HCT116 (cell line): ENCODE measurements around the gene DDX10. TPM values are rescaled to one million over a fixed set of nuclear protein-coding genes. Genes with fewer than 3 reads are reported as not detected.

ENCODE experiments used
- ATAC-seq: fragments of 200-7000 bp; cut with Tn5 transposase; 2 replicates; pipeline ENCODE4 v1.9.1; 2020; ENCODE audit warnings: mild to moderate bottlenecking, moderate library complexity
- BruUV-seq: library from RNA; stranded (reverse); fragments of 400-500 nt; replicated peaks from 2 replicates; lab custom pipeline; 2021; lab: Mats Ljungman, UMichigan
- CTCF ChIA-PET: fragments of 300-600 bp; sonication (Branson Sonifier 250); formaldehyde crosslinking; loops from one replicate; lab custom pipeline; 2021; ENCODE audit warnings: antibody characterized with exemption; lab: Charles Lee
- POLR2A ChIA-PET: fragments of 300-600, 350-600 bp; sonication (Branson Sonifier 250); formaldehyde crosslinking; loops from one replicate; lab custom pipeline; 2021; ENCODE audit warnings: antibody characterized with exemption; lab: Charles Lee
- RAD21 ChIA-PET, 2 experiments: fragments of 300-600 bp; sonication (Branson Sonifier 250); formaldehyde crosslinking; loops; one replicate each; lab custom pipeline; 2023; ENCODE audit warnings: low total read pairs in 2 of 2; ENCODE audit not compliant: uncharacterized antibody in 2 of 2, unreplicated experiment in 2 of 2, low non-redundant PET in 1 of 2; lab: Charles Lee
- DNase-seq: peaks from one replicate; pipeline ENCODE4 v3.0.0-alpha.2; 2010; ENCODE audit warnings: low read depth, low spot score
- H2AFZ ChIP-seq: fragments of 200-600 bp; shearing (Covaris generic), sonication (generic); 2 replicates; pipeline ENCODE4 v1.6.1; 2017; ENCODE audit warnings: low read depth, mixed run types, mixed read lengths, antibody characterized with exemption, low read length; ENCODE audit not compliant: poor library complexity, severe bottlenecking
- H3K27ac ChIP-seq: 2 replicates; pipeline ENCODE4 v1.5.1; 2012; ENCODE audit warnings: low read depth, low read length
- H3K27me3 ChIP-seq: fragments of 200-600 bp; sonication (generic); 2 replicates; pipeline ENCODE4 v1.6.1; 2016; ENCODE audit warnings: mixed run types, low read length, mixed read lengths; ENCODE audit not compliant: insufficient read depth
- H3K36me3 ChIP-seq, 2 experiments: fragments of 200-500 bp in 1 of 2; fragments of 200-600 bp in 1 of 2; sonication (Bioruptor generic) in 1 of 2; sonication (generic) in 1 of 2; 2 replicates each; pipeline versions ENCODE4 v1.5.1 to v1.6.1; 2014 to 2016; ENCODE audit warnings: low read length in 2 of 2, inconsistent platforms in 1 of 2, mixed read lengths in 1 of 2, mixed run types in 1 of 2; ENCODE audit not compliant: insufficient read depth in 2 of 2, control insufficient read depth in 1 of 2
- H3K4me1 ChIP-seq, 2 experiments: fragments of 200-600 bp in 1 of 2; sonication (generic) in 1 of 2; 2 replicates each; pipeline versions ENCODE4 v1.5.1 to v1.6.1; 2012 to 2017; ENCODE audit warnings: low read length in 2 of 2, inconsistent platforms in 1 of 2, mild to moderate bottlenecking in 1 of 2, mixed read lengths in 1 of 2, mixed run types in 1 of 2, moderate library complexity in 1 of 2; ENCODE audit not compliant: insufficient read depth in 2 of 2, control insufficient read depth in 1 of 2
- H3K4me2 ChIP-seq: fragments of 200-600 bp; sonication (generic); 2 replicates; pipeline ENCODE4 v1.6.1; 2017; ENCODE audit warnings: mixed run types, low read length, mixed read lengths
- H3K4me3 ChIP-seq, 2 experiments: fragments of 200-600 bp in 1 of 2; sonication (generic) in 1 of 2; replicated peaks in 1 of 2; 2 replicates each; pipeline ENCODE4 v1.5.1; 2011 to 2016; ENCODE audit warnings: low read length in 2 of 2, control low read depth in 1 of 2, low read depth in 1 of 2, mild to moderate bottlenecking in 1 of 2, mixed read lengths in 1 of 2, mixed run types in 1 of 2
- H3K79me2 ChIP-seq: fragments of 200-600 bp; sonication (generic); 2 replicates; pipeline ENCODE4 v1.6.1; 2017; ENCODE audit warnings: mild to moderate bottlenecking, mixed run types, low read length, moderate library complexity, mixed read lengths; ENCODE audit not compliant: insufficient read depth
- H3K9ac ChIP-seq: fragments of 200-600 bp; sonication (generic); 2 replicates; pipeline ENCODE4 v1.6.1; 2016; ENCODE audit warnings: low read length, mixed read lengths
- H3K9me2 ChIP-seq: fragments of 200-600 bp; sonication (generic), shearing (Covaris generic); 2 replicates; pipeline ENCODE4 v1.6.1; 2017; ENCODE audit warnings: mixed run types, mild to moderate bottlenecking, moderate library complexity; ENCODE audit not compliant: insufficient read depth
- H3K9me3 ChIP-seq, 2 experiments: fragments of 200-500 bp in 1 of 2; fragments of 200-600 bp in 1 of 2; sonication (Bioruptor generic) in 1 of 2; sonication (generic) in 1 of 2; 2 replicates each; pipeline ENCODE4 v1.6.1; 2014 to 2017; ENCODE audit warnings: low read length in 2 of 2, mixed read lengths in 2 of 2, inconsistent platforms in 1 of 2, low read depth in 1 of 2, mild to moderate bottlenecking in 1 of 2, mixed run types in 1 of 2, moderate library complexity in 1 of 2; ENCODE audit not compliant: control insufficient read depth in 1 of 2, insufficient read depth in 1 of 2
- H4K20me1 ChIP-seq: fragments of 200-600 bp; sonication (generic), shearing (Covaris generic); 2 replicates; pipeline ENCODE4 v1.6.1; 2017; ENCODE audit warnings: mixed run types, mild to moderate bottlenecking, moderate library complexity; ENCODE audit not compliant: insufficient read depth
- CBX3 ChIP-seq: IDR thresholded peaks from 2 replicates; pipeline ENCODE4 v1.6.1; 2012; ENCODE audit warnings: low read depth
- CEBPB ChIP-seq: IDR thresholded peaks from 2 replicates; pipeline ENCODE4 v1.6.1; 2012; ENCODE audit warnings: low read depth
- EGR1 ChIP-seq: IDR thresholded peaks from 2 replicates; pipeline ENCODE4 v1.6.1; 2012; ENCODE audit warnings: low read depth
- ELF1 ChIP-seq: IDR thresholded peaks from 2 replicates; pipeline ENCODE4 v1.6.1; 2012; ENCODE audit warnings: low read depth, borderline replicate concordance
- EZH2 ChIP-seq: fragments of 200-600 bp; sonication (generic); IDR thresholded peaks from 2 replicates; pipeline ENCODE4 v1.6.1; 2017; ENCODE audit warnings: antibody characterized with exemption, mixed run types
- EZH2phosphoT487 ChIP-seq: fragments of 200-600 bp; IDR thresholded peaks from 2 replicates; pipeline ENCODE4 v1.6.1; 2018; ENCODE audit warnings: antibody characterized with exemption, borderline replicate concordance
- FOSL1 ChIP-seq: IDR thresholded peaks from 2 replicates; pipeline ENCODE4 v1.6.1; 2012; ENCODE audit warnings: low read depth
- JUND ChIP-seq: IDR thresholded peaks from 2 replicates; pipeline ENCODE4 v1.6.1; 2012
- POLR2A ChIP-seq: IDR thresholded peaks from 2 replicates; pipeline ENCODE4 v1.7.0; 2011; ENCODE audit warnings: borderline replicate concordance; ENCODE audit not compliant: insufficient read depth, insufficient read length; ENCODE audit errors: extremely low read depth
- POLR2AphosphoS5 ChIP-seq: IDR thresholded peaks from 2 replicates; pipeline ENCODE4 v1.6.1; 2011; ENCODE audit warnings: mild to moderate bottlenecking, low read depth, low read length, moderate library complexity
- SIN3A ChIP-seq: IDR thresholded peaks from 2 replicates; pipeline ENCODE4 v1.6.1; 2012; ENCODE audit warnings: low read depth
- SRF ChIP-seq: IDR thresholded peaks from 2 replicates; pipeline ENCODE4 v1.6.1; 2012; ENCODE audit warnings: low read depth
- TCF7L2 ChIP-seq: IDR thresholded peaks from 2 replicates; pipeline ENCODE4 v1.7.0; 2011; ENCODE audit warnings: borderline replicate concordance, inconsistent platforms; ENCODE audit not compliant: insufficient read depth, insufficient read length; ENCODE audit errors: extremely low read depth
- ZFX ChIP-seq: fragments of 450-650 bp; IDR thresholded peaks from 2 replicates; pipeline ENCODE4 v1.6.1; 2017
- ZNF274 ChIP-seq: fragments of 200-500 bp; sonication (Bioruptor generic); IDR thresholded peaks from 2 replicates; pipeline ENCODE4 v1.6.1; 2014; ENCODE audit warnings: mild to moderate bottlenecking, low read depth, low read length, inconsistent platforms
- intact Hi-C: fragments of 100-400 bp; cut with micrococcal nuclease; formaldehyde crosslinking; loops from 2 replicates; pipeline ENCODE4 v1.10.0; 2022
- total RNA-seq: library from RNA; stranded (reverse); gene quantifications from one replicate; pipeline ENCODE4 v1.2.1, GENCODE V29; 2021; ENCODE audit not compliant: unreplicated experiment
- TF ChIP-seq, protein P1 (sequence below): IDR thresholded peaks from 2 replicates; pipeline ENCODE4 v1.6.1; 2012
- TF ChIP-seq, protein P2 (sequence below), 3 experiments: fragments of 200-600 bp in 1 of 3; sonication (generic) in 1 of 3; IDR thresholded peaks in 2 of 3; conservative IDR thresholded peaks in 1 of 3; 2 replicates each; pipeline ENCODE4 v1.5.1; 2012 to 2017; ENCODE audit warnings: low read depth in 2 of 3, low read length in 2 of 3, antibody characterized with exemption in 1 of 3, borderline replicate concordance in 1 of 3, control low read depth in 1 of 3, mild to moderate bottlenecking in 1 of 3, mixed read lengths in 1 of 3, mixed run types in 1 of 3, moderate library complexity in 1 of 3; ENCODE audit not compliant: insufficient read depth in 1 of 3
- TF ChIP-seq, protein P3 (sequence below): IDR thresholded peaks from 2 replicates; pipeline ENCODE4 v1.6.1; 2012; ENCODE audit warnings: low read depth
- TF ChIP-seq, protein P4 (sequence below): IDR thresholded peaks from 2 replicates; pipeline ENCODE4 v1.6.1; 2011; ENCODE audit warnings: mild to moderate bottlenecking, low read length, moderate library complexity; ENCODE audit not compliant: insufficient replicate concordance; ENCODE audit errors: extremely low read depth

DDX10 gene
- total RNA-seq, 1 experiment from 2014 or later, result 66.5 TPM

DNA sequence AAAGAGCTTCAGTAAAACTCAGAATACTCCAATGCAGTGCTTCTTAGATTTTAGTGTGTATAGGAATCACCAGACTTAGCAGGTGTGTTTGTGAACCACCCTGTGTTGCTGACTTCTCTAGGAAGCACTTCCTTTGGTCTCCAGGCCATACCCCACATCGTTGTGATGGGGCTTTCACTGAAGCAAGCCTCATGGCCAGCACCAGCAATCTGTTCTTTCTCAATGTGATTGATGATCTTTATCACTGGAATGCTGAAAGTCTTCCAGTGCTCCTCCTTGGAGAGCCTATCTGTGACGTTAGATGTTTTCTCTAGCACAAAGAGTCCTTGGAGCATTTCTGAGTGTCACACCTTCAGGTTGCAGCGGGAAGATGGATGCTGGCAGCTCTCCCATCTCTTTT lies 280.5 kb downstream of the DDX10 start:
- Histone ChIP-seq H4K20me1 (no peaks in the 10 kb centered on the region), H3K9me2 (0 out of 2 replicates have a peak, but pooled peaks cover 3% of the 10 kb centered on the region), H3K4me2 (no peak overlapping the region), H3K36me3 (no peaks in the 10 kb centered on the region), H3K79me2 (no peaks in the 10 kb centered on the region), H3K27me3 (no peaks in the 10 kb centered on the region), H3K9me3 (no peaks in the 10 kb centered on the region), H3K27ac (no peak overlapping the region), H3K4me1 (peaks cover 0 to 11% of the 10 kb centered on the region in 2 experiments; a peak in 2 of 4 replicates), H2AFZ (no peak overlapping the region), H3K9ac (no peak overlapping the region), H3K4me3 (no peak overlapping the region)
- ChIA-PET CTCF (no interaction called here), RAD21 (no interaction called here), POLR2A (no interaction called here)
- intact Hi-C loops, result no loop called here
- BruUV-seq, result no TSS peak
- DNase-seq (no peak), ATAC-seq (no peak)
- TF ChIP-seq, protein P1, sequence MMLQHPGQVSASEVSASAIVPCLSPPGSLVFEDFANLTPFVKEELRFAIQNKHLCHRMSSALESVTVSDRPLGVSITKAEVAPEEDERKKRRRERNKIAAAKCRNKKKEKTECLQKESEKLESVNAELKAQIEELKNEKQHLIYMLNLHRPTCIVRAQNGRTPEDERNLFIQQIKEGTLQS, result no peak
- TF ChIP-seq, protein P2, sequence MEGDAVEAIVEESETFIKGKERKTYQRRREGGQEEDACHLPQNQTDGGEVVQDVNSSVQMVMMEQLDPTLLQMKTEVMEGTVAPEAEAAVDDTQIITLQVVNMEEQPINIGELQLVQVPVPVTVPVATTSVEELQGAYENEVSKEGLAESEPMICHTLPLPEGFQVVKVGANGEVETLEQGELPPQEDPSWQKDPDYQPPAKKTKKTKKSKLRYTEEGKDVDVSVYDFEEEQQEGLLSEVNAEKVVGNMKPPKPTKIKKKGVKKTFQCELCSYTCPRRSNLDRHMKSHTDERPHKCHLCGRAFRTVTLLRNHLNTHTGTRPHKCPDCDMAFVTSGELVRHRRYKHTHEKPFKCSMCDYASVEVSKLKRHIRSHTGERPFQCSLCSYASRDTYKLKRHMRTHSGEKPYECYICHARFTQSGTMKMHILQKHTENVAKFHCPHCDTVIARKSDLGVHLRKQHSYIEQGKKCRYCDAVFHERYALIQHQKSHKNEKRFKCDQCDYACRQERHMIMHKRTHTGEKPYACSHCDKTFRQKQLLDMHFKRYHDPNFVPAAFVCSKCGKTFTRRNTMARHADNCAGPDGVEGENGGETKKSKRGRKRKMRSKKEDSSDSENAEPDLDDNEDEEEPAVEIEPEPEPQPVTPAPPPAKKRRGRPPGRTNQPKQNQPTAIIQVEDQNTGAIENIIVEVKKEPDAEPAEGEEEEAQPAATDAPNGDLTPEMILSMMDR (IDR thresholded peaks at IDR 0.05 in 2 of 3, conservative IDR thresholded peaks at IDR 0.05 in 1 of 3; ENCODE audit: borderline replicate concordance in 1 of 3, insufficient read depth in 1 of 3, low read depth in 2 of 3, low read length in 2 of 3), result no peak
- TF ChIP-seq ZNF274 (no peak), EZH2 (no peak), EZH2phosphoT487 (no peak), ELF1 (no peak), EGR1 (no peak), CBX3 (no peak), ZFX (no peak), SRF (no peak), POLR2AphosphoS5 (no peak), CEBPB (no peak), JUND (no peak), POLR2A (no peak), SIN3A (no peak), TCF7L2 (no peak), FOSL1 (no peak)
- TF ChIP-seq, protein P3, sequence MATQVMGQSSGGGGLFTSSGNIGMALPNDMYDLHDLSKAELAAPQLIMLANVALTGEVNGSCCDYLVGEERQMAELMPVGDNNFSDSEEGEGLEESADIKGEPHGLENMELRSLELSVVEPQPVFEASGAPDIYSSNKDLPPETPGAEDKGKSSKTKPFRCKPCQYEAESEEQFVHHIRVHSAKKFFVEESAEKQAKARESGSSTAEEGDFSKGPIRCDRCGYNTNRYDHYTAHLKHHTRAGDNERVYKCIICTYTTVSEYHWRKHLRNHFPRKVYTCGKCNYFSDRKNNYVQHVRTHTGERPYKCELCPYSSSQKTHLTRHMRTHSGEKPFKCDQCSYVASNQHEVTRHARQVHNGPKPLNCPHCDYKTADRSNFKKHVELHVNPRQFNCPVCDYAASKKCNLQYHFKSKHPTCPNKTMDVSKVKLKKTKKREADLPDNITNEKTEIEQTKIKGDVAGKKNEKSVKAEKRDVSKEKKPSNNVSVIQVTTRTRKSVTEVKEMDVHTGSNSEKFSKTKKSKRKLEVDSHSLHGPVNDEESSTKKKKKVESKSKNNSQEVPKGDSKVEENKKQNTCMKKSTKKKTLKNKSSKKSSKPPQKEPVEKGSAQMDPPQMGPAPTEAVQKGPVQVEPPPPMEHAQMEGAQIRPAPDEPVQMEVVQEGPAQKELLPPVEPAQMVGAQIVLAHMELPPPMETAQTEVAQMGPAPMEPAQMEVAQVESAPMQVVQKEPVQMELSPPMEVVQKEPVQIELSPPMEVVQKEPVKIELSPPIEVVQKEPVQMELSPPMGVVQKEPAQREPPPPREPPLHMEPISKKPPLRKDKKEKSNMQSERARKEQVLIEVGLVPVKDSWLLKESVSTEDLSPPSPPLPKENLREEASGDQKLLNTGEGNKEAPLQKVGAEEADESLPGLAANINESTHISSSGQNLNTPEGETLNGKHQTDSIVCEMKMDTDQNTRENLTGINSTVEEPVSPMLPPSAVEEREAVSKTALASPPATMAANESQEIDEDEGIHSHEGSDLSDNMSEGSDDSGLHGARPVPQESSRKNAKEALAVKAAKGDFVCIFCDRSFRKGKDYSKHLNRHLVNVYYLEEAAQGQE, result no peak
- TF ChIP-seq, protein P4, sequence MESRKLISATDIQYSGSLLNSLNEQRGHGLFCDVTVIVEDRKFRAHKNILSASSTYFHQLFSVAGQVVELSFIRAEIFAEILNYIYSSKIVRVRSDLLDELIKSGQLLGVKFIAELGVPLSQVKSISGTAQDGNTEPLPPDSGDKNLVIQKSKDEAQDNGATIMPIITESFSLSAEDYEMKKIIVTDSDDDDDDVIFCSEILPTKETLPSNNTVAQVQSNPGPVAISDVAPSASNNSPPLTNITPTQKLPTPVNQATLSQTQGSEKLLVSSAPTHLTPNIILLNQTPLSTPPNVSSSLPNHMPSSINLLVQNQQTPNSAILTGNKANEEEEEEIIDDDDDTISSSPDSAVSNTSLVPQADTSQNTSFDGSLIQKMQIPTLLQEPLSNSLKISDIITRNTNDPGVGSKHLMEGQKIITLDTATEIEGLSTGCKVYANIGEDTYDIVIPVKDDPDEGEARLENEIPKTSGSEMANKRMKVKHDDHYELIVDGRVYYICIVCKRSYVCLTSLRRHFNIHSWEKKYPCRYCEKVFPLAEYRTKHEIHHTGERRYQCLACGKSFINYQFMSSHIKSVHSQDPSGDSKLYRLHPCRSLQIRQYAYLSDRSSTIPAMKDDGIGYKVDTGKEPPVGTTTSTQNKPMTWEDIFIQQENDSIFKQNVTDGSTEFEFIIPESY, result no peak
